ENCODE measurements around the gene ARAF.

Gene ARAF

DNA sequence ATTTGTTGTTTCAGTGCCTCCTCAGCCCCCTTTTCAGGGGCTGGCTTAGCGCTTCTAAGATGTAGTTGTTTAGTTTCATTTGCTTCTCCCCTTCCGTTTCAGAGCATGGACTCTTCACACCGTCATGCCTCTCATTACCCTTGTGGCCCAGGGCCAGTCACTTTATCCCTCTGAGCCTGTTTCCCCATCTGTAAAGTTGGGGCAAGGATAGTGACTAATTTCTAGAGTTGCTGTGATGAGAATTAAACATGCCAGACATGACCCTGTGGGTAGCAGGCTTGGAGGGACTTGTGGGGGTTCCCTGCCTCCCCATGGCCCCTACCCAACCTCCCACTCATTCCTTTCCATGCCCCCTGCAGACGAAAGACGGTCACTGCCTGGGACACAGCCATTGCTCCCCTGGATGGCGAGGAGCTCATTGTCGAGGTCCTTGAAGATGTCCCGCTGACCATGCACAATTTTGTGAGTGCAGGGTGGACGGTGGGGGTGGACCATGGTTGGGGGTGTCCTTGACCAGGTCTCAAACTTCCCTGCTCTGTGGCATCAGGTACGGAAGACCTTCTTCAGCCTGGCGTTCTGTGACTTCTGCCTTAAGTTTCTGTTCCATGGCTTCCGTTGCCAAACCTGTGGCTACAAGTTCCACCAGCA is 3.6 kb downstream of the ARAF start:
- no peak for DNase-seq (ENCODE audit: low spot score)

DNA sequence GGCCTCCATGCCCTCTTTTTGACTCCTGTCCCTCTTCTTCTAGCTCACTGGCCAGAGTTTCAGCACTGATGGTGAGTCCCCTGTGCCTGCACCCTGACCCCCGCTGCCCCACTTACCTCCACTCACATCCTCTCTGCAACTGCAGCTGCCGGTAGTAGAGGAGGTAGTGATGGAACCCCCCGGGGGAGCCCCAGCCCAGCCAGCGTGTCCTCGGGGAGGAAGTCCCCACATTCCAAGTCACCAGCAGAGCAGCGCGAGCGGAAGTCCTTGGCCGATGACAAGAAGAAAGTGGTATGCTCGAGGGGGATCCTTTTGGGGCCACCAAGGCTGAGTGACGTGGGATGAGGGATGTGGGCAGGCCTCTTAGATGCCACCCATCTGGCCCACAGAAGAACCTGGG is 5.8 kb downstream of the ARAF start:
- DNase-seq (ENCODE audit: low spot score), result no peak

DNA sequence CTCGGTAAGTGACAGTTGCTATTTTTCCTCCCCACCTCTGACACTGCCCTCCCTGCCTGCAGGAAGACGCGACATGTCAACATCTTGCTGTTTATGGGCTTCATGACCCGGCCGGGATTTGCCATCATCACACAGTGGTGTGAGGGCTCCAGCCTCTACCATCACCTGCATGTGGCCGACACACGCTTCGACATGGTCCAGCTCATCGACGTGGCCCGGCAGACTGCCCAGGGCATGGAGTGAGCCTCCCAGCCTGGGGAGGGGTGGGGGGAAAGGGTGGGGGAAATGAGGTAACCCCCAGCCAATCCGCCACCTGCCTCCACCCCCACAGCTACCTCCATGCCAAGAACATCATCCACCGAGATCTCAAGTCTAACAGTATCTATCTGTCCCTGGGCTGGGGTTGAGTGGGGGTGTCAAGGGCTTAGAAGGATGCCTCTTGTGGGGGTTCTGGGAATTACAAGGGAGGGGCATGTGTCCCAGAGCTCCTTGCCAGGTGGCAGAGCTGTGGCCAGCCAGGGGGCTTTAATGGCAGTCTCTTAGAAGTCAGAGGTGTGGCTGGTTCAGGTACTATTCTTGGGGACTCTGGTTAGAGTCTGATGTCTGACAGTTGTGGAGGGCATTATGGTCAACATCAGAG is 7.8 kb downstream of the ARAF start:
- no peak for DNase-seq (ENCODE audit: low spot score)

DNA sequence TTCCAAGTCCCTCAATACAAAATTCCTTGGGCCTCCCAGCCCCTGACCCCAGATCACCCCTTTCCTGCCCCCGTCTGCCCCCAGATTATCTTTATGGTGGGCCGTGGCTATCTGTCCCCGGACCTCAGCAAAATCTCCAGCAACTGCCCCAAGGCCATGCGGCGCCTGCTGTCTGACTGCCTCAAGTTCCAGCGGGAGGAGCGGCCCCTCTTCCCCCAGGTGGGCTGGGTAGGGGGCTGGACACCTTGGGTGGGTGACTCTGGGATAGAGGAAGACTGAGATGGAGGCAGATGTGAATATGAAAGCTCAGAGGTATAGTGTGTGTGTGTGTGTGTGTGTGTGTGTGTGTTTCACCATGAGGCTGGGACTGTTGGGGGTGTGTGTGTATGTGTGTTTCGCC is 9.8 kb downstream of the ARAF start:
- no peak for DNase-seq (ENCODE audit: low spot score)

DNA sequence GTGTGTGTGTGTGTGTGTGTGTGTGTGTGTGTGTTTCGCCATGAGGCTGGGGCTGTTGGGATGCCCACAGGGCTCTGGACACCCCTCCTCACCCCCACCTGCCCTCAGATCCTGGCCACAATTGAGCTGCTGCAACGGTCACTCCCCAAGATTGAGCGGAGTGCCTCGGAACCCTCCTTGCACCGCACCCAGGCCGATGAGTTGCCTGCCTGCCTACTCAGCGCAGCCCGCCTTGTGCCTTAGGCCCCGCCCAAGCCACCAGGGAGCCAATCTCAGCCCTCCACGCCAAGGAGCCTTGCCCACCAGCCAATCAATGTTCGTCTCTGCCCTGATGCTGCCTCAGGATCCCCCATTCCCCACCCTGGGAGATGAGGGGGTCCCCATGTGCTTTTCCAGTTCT is 10.2 kb downstream of the ARAF start:
- peak; percentile 40 for DNase-seq (ENCODE audit: low spot score)

DNA sequence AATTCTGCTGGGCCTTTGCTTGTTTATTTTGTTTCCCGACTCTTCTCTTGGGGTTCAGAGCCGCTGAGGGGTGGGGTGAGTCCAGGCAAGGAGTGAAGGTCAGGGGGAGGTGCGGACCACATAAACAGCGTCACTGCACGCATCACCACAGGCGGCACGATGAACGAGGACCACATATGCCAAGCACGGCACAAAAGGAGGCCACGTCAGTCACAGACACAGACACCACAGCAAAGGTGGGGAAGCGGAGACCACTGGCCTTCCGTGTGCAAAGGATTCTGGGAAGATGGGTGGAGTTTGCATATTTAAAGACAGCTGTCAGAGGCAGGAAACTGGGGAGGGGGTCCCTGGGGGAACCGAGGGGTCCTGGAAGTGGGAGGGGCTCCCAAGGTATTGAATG is 10.9 kb downstream of the ARAF start:
- no peak for DNase-seq (ENCODE audit: low spot score)

DNA sequence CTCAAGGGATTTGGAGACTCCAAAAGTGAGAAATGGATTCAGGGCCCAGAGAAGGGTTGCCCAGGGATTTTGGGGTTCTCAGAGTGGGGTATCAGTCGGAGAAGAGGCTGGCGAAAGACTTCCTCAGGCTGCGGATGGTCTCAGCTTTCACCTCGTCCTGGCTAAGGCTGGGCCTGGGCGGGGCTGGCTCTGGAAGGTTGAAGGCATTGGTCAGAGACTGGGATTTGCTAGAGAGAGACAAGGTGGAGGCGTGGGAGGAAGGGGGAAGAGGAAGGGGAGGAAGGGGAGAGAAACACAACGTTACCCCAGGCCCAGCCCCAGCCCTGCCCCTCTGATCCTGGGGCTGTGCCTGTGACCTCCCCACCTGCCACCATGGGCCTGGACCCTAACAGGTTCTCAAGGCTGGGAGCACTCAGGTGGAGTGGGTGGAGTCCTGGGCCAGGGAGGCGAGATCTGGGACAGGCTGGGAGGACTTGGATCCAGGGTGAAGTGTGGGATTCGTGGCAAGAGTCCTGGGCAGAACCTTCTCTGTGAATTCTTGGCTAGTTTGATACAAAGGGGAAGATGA is 11.9 kb downstream of the ARAF start:
- DNase-seq (ENCODE audit: low spot score), result no peak

DNA sequence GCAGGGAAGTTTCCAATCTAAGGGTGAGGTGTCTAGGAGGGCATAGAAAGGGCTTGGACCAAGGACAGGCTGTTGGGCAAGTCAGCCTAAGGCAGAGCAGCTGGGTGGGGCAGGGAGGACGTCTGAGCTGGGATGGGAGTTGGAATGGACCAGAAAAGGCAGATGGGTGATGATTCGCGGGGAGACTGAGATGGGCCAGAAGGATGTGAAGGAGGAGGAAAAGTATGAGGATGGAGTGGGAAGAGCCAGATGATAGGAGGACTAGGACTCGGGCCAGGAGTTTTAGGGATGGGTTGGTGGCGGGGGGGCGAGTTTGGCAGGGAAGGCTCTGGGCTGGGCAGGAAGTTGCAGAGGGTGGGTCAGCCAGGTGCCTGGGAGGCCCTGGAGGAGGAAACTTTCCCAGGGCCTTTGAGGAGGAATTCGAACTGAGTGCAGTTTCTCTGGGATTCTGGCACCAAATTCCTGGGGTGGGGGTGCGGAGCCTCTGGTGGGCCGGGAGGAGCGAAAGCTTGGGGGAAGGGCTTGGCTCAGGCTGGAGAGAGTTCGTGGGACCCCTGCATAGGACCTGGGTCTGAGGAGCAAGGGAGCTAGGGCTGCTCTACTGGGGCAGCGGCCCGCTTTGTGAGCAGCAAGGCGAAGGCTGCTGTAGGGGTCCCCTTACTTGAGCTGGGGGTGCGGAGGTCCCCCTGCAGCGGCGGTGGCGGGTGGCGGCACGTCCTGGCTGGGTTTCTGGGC is 12.5 kb downstream of the ARAF start:
- DNase-seq (ENCODE audit: low spot score), result no peak

DNA sequence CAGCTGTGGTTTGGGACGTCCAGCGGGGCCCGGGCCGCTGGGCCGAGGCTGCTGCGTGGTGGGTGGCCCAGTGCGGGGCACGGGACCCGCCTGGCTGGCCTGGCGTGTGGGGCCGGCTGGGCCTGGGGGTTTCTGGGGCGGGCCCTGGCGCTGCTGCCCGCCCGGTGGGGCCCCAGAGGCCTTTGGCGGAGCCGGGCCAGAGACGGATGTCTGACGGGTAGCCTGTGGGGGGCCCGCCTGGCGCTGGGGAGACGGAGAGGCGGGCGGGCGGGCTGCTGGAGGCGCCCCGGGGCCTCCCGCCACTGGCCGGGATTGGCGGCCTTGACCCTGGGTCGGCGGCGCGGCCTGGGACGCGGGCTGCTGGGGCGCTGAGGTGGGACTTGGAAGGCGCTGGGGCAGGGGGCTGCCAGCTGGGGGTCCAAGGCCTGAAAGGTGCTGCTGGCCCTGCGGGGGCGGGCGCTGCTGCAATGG is 13.1 kb downstream of the ARAF start:
- DNase-seq (ENCODE audit: low spot score), result no peak

DNA sequence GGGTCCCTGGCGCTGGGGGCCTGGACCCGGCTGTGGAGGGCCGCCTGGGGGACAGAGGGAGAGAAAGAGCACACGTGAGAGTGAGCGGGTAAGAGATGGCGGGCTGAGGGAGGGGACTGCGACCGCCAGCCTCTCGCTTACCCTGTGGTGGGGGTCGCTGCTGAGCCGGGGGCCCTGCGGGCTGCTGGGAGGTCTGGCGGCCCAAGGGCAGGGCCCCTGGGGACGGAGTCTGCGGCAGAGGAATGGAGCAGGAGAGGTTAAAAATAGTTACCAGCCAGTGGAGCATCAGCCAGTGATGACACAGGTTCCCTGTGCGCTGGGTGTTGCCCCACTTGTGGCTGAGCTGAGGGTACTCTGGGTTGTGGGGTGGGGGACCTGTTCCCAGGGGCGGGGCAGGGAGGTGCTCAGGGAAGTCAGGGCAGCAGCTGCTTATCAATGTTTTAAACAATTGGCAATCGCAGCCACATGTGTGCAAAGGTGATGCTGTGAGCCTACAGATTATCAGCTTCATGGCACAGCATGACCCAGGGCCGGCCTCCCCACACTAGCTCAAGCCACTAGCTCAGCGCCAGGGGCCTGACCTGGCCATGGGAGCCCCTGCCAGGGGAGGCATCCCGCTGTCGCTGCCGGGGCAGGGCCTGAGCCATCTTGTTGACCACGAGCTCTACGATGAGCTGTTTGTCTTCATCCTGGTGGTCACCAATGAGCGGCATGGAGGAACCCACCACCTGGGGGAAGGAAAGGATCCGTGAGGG is 13.7 kb downstream of the ARAF start:
- DNase-seq (ENCODE audit: low spot score), result no peak

DNA sequence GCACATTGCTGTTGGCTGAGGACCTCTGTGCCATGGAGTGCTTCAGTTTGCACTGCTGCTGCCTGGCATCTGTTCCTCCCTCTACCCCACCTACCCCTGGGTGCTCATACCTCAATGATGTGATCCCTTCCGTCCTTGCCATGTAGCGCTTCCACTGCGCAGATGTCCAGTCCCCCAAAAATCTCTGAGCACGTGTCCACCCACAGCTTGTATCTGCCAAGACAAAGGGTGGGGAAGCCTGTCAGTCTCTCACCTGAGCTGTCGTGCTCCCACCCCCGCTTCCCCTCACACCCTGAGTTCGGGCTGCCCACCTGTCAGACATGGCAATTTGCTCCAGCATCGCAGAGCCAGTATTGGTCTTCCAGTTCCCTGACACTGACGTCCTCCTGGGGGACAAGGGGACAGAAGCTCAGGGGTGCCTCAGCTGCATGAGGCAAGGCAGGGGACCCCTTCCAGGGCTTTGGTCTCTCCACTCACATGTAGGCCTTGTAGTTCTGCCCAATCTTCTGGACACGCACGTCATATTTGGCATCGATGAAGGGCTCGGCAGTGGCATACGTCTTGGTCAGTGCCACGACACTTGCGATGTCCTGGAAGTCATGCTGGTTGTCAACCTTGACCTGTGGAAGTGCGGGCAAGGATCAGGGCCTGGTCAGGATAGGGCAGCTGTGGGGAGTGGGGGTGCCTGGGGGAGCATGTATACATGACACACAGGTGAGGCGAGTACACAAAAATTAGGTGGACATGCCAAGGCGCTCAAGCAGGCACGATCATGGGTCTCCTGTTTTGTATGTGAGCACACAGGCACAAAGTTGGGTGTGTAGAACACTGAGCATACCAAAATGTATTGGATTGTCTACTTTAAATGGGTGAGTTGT is 15.3 kb downstream of the ARAF start:
- DNase-seq (ENCODE audit: low spot score), result no peak

DNA sequence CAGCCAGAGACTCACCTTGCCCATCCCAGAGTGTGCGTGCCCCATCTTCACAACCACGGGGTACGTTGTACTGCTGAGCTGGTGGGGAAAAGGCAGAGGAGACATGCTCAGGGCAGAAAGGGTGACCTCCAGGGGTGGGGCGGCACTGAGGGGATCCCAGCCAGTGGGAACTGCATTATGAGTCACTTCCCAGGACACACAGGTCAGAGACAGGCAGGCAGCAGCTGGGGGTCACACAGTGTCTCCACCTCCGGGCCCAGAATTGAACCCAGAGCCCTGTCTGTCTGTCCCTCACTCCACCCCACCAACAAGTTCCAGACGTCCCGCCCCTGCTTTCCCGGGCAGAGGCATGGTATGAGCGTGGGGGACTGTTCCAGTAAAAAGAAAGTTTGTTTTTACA is 16.4 kb downstream of the ARAF start:
- no peak for DNase-seq (ENCODE audit: low spot score)

DNA sequence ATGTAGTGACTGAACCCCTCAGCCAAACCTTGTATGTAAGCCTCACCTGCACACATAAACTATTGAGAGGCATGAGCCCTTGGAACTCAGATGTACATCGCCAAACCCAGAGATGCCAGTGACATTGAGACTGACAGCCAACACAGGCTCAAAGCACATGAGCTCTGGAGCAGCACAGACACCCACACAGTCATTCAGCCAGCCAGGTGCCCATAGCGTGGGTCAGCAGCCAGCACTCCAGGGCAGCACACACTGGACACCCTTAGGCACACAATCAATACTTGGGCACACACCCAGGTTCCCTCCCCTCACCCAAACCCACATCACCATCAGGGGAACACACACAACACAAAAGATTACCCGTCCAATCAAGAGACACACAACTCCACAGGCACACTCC is 16.9 kb downstream of the ARAF start:
- DNase-seq (ENCODE audit: low spot score), result no peak

DNA sequence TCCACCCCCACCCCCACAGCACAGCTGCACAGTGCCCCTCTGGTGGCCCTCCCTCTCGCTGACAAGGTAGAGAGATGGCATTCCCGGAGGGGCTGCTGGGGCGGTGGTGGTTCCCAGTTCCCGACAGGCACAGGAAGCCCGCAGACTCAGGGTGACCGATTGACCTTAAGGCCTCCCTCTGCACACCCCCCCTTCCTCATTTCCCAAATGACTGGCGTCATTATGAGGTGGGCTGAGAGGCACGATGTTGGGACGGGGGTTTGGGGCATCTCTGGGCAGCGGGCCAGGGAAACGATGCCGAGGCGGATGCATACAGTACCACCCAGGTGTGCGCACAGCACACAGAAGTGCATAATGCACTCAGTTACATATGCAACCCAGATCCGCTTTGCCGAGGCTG is 17.7 kb downstream of the ARAF start:
- DNase-seq (ENCODE audit: low spot score), result no peak

DNA sequence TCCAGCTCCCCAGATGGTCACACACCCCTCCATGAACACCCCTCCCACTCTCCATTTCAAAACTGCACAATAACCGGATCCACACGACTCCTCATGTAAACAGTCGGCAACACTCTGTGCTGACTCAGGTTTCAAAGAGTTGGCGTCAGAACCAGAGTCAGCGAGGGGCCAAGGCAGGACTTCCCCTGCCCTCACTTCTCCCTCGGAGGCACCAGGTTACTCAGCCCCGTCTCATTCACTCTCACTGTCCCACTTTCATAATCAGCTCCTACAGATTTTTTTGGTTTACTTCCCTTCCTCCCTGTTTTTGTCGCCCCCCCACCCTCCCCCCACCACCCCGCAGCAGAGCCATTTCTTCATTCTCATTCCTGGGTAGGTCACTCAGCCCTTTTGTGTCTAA is 18.5 kb downstream of the ARAF start:
- DNase-seq (ENCODE audit: low spot score), result no peak

DNA sequence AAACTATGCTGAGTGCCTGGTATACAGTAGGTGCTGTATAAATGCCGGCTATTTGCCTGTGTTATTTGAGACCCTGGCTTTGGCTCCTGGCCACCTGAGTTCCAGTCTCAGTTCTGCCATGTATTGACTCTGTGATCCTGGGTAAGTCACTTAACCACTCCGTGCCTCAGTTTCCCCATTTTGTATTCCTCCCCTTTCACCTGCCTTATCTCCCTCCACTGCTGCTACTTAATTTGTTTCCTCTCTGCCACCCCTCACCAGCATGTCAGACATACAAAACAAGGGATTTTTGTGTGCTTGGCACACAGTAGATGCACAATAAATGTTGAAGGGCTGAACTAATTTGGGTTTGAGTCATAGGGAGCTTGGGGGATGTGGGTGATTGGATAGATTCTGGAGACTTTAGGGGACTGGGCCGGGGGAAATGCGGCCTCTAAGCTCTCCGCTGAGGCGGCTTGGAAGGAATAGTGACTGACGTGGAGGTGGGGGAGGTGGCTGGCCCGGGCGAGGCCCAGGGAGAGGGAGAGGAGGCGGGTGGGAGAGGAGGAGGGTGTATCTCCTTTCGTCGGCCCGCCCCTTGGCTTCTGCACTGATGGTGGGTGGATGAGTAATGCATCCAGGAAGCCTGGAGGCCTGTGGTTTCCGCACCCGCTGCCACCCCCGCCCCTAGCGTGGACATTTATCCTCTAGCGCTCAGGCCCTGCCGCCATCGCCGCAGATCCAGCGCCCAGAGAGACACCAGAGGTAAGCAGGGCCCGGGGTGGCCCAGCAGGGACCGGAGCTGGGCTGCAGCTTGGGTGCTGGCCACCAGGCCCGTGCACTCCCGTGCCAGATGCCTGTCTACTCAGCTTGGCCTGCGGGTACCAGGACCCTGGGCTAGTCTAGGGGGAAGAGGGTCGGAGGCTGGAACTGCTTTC is 21.0 kb downstream of the ARAF start, which contains the start of gene TIMP1:
TIMP1 (plus strand) TSS at position 706 of the 917 bp plus-strand sequence. CDS start 980 bp downstream, outside the sequence.
- peak; percentile 64 for DNase-seq (ENCODE audit: low spot score)

DNA sequence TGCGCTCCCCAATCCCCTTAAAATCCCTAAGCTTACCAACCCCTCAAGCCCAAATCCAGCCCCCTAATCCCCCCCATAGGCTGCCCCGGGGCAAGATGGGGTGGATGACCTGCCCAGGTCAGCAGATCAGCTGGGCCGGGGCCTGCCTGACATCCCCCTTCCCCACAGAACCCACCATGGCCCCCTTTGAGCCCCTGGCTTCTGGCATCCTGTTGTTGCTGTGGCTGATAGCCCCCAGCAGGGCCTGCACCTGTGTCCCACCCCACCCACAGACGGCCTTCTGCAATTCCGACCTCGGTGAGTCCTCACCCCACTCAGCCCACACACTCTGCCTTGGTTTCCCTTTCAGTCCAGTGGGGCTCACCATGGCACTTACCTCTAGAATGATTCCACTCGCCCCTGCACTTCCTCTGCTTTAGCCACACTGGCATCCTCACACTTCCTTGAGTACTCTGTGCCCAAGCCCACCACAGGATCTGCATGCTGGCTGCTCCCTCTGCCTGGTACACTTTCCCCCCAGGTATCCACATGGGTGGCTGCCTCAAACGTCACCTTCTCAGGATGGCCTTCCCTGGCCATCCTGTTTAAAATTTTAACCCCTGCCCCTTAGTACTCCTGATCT is 22.3 kb downstream of the ARAF start:
- DNase-seq (ENCODE audit: low spot score), result no peak

DNA sequence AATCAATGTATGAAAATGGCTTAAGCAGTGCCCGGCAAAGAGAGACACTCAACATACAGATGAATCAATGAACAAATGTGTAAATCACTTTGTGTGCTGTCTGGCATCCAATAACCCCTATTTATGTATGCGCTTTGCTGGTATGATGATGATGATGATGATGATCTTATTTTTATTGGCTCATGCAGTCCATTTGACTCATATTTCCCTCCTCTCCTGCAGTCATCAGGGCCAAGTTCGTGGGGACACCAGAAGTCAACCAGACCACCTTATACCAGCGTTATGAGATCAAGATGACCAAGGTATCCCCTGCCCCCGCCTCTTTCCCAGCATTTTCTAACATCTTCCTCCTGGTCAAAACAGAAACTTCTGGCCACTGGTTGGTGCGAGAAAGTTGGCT is 23.7 kb downstream of the ARAF start:
- DNase-seq (ENCODE audit: low spot score), result no peak

DNA sequence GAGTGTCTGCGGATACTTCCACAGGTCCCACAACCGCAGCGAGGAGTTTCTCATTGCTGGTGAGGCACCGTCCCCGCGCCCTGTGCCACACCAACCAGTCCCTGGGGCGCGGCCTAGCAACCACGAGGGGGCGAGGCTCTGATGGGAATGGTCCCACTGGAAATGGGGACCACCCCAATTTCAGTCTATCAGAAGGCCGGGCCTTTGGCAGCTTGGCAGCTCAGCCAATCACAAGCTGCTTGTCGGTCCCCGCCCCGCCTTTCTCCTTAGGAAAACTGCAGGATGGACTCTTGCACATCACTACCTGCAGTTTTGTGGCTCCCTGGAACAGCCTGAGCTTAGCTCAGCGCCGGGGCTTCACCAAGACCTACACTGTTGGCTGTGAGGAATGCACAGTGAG is 24.3 kb downstream of the ARAF start:
- no peak for DNase-seq (ENCODE audit: low spot score)

All from Ammon's horn (tissue), 1 donor.